Measurements from ENCODE around the gene PITPNC1.

DNA sequence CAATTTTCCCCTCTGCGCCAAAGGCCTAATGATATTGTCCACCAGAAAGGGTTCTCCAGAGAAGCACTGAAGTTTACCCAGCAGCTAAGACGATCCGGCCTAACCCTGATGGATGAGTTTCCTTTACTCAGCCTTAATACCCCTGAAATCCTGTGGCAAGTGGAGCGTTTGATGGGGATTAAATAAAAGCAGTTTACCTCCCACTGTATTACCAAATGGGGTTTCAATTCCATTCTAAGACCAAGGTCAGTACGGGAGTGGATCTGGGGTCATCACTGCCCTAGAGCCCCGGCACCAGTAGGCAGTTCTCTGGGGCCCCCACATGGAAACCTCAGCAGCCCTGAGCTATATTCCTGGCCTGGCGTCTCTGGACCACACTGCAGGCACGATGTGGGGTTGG lies 243.6 kb downstream of the PITPNC1 start:
- TF ChIP-seq, protein P1, sequence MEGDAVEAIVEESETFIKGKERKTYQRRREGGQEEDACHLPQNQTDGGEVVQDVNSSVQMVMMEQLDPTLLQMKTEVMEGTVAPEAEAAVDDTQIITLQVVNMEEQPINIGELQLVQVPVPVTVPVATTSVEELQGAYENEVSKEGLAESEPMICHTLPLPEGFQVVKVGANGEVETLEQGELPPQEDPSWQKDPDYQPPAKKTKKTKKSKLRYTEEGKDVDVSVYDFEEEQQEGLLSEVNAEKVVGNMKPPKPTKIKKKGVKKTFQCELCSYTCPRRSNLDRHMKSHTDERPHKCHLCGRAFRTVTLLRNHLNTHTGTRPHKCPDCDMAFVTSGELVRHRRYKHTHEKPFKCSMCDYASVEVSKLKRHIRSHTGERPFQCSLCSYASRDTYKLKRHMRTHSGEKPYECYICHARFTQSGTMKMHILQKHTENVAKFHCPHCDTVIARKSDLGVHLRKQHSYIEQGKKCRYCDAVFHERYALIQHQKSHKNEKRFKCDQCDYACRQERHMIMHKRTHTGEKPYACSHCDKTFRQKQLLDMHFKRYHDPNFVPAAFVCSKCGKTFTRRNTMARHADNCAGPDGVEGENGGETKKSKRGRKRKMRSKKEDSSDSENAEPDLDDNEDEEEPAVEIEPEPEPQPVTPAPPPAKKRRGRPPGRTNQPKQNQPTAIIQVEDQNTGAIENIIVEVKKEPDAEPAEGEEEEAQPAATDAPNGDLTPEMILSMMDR (IDR thresholded peaks at IDR 0.05): no peak
- no peak for TF ChIP-seq POLR2A (IDR thresholded peaks at IDR 0.05)

Measured in esophagus squamous epithelium (tissue), 4 donors.